Kidney (tissue), 14 donors: Measurements from ENCODE around the gene EPB41L3. TPM values are rescaled to one million over a fixed set of nuclear protein-coding genes. Genes with fewer than 3 reads are reported as not detected.

ENCODE experiments used
- DNase-seq, 5 donors: peaks; one replicate each; pipeline ENCODE4 v3.0.0-alpha.2; 2013 to 2020
- FAIRE-seq: peaks from 2 replicates; lab custom pipeline; 2012; peaks lifted over from hg19 to GRCh38; lab: Jason Lieb, UNC
- H3K27ac ChIP-seq, 2 donors: one replicate each; pipeline ENCODE4 v1.7.0; 2013; ENCODE audit warnings: low read depth in 2 of 2, low read length in 2 of 2, inconsistent platforms in 1 of 2
- H3K27me3 ChIP-seq: one replicate; pipeline ENCODE4 v1.7.1; 2013; ENCODE audit warnings: low read length, inconsistent platforms; ENCODE audit not compliant: control insufficient read depth, insufficient read depth
- H3K36me3 ChIP-seq, 3 donors: one replicate each; pipeline versions ENCODE4 v1.7.0 to v1.7.1; 2013; ENCODE audit warnings: low read length in 3 of 3, control low read depth in 1 of 3, inconsistent platforms in 1 of 3; ENCODE audit not compliant: insufficient read depth in 3 of 3, control insufficient read depth in 2 of 3
- H3K4me1 ChIP-seq, 3 donors: one replicate each; pipeline versions ENCODE4 v1.7.0 to v1.7.1; 2013; ENCODE audit warnings: low read length in 3 of 3, inconsistent platforms in 1 of 3, low read depth in 1 of 3; ENCODE audit not compliant: control insufficient read depth in 2 of 3, insufficient read depth in 2 of 3
- H3K4me3 ChIP-seq, 3 donors: one replicate each; pipeline versions ENCODE4 v1.7.0 to v1.8.1; 2013; ENCODE audit warnings: low read length in 3 of 3, control low read depth in 1 of 3, inconsistent platforms in 1 of 3
- H3K9ac ChIP-seq, 3 donors: one replicate each; pipeline versions ENCODE4 v1.7.0 to v1.7.1; 2013; ENCODE audit warnings: low read length in 3 of 3, control low read depth in 1 of 3, inconsistent platforms in 1 of 3
- H3K9me3 ChIP-seq, 3 donors: one replicate each; pipeline versions ENCODE4 v1.7.0 to v1.7.1; 2013; ENCODE audit warnings: low read length in 3 of 3, control low read depth in 1 of 3, inconsistent platforms in 1 of 3; ENCODE audit not compliant: control insufficient read depth in 2 of 3, insufficient read depth in 1 of 3
- intact Hi-C: fragments of 100-400 bp; cut with DNase I; formaldehyde crosslinking; loops from one replicate; pipeline ENCODE4 v1.11.1; 2022
- polyA plus RNA-seq: library from polyadenylated mRNA; stranded (reverse); fragments of 350-450 nt; fragmentation: Illumina TruSeq; extraction: RNeasy Lipid Tissue Mini Kit (QIAGEN cat#74804); gene quantifications from one replicate; pipeline ENCODE4 v1.2.3, GENCODE V29; 2014; ENCODE audit warnings: low read depth, low replicate concordance; ENCODE audit not compliant: insufficient read depth
- total RNA-seq: library from RNA; stranded (reverse); fragmentation: NEBNext Ultra II Directional; extraction: Animal tissue kit (Norgen Biotek cat#: 25700); gene quantifications from one replicate; pipeline ENCODE4 v1.2.1, GENCODE V29; 2021
- TF ChIP-seq, protein P1 (sequence below): IDR thresholded peaks from 3 replicates; pipeline ENCODE4 v1.5.1; 2012; ENCODE audit warnings: mild to moderate bottlenecking, moderate library complexity, borderline replicate concordance; ENCODE audit not compliant: insufficient read depth; ENCODE audit errors: extremely low read depth
- donor health status: control.
- donor health status: control.
- donor health status: control.
- donor health status: control.
- donor health status: control.
- donor health status: DM: yes; HTN: yes; CAD: no.
- donor health status: Normal renal cell carcinoma (clear cell type).

Gene EPB41L3
- total and polyA plus RNA-seq, 2 donors from 2014 or later, result 35.3 to 44.6 TPM

DNA sequence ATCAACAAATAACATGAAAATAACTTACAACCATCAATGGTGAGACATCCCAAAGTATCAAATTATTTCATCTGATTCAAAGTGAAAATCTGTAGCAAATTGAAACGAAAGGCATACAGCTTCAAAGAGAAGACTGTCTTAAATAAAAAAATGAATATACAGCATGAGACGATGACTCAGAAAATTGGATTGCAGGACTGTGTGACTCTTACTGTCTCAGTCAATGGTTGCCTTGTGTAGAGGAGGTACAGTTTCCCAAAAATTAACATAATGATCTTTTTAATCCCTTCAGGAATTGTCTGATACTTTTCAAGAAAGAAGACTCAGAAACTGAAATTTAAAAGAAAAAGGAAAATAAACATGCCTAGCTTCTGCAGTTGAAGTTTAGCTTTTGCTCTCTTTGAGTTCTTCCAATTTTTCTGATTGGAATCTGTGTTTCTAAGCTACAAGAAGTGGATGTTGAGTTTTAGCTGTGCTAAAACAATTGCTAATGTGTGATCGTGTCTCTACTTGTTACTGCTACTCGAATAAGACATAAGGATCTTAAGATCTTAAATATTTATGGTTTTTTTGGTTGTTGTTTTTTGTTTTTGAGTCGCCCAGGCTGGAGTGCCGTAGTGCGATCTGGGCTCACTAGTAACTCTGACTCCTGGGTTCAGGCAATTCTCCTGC is 41.1 kb upstream of the EPB41L3 start:
- no peaks in the 10 kb centered on the region for H3K36me3 ChIP-seq
- DNase-seq (no peak), FAIRE-seq (no peak)
- no peak overlapping the region for H3K9ac ChIP-seq
- no peaks in the 10 kb centered on the region for H3K4me1 ChIP-seq
- no peaks in the 10 kb centered on the region for H3K27me3 ChIP-seq
- no peak overlapping the region for H3K4me3 ChIP-seq
- TF ChIP-seq, protein P1, sequence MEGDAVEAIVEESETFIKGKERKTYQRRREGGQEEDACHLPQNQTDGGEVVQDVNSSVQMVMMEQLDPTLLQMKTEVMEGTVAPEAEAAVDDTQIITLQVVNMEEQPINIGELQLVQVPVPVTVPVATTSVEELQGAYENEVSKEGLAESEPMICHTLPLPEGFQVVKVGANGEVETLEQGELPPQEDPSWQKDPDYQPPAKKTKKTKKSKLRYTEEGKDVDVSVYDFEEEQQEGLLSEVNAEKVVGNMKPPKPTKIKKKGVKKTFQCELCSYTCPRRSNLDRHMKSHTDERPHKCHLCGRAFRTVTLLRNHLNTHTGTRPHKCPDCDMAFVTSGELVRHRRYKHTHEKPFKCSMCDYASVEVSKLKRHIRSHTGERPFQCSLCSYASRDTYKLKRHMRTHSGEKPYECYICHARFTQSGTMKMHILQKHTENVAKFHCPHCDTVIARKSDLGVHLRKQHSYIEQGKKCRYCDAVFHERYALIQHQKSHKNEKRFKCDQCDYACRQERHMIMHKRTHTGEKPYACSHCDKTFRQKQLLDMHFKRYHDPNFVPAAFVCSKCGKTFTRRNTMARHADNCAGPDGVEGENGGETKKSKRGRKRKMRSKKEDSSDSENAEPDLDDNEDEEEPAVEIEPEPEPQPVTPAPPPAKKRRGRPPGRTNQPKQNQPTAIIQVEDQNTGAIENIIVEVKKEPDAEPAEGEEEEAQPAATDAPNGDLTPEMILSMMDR, result no peak
- no peak overlapping the region for H3K27ac ChIP-seq
- intact Hi-C loops, result no loop called here
- no peaks in the 10 kb centered on the region for H3K9me3 ChIP-seq

DNA sequence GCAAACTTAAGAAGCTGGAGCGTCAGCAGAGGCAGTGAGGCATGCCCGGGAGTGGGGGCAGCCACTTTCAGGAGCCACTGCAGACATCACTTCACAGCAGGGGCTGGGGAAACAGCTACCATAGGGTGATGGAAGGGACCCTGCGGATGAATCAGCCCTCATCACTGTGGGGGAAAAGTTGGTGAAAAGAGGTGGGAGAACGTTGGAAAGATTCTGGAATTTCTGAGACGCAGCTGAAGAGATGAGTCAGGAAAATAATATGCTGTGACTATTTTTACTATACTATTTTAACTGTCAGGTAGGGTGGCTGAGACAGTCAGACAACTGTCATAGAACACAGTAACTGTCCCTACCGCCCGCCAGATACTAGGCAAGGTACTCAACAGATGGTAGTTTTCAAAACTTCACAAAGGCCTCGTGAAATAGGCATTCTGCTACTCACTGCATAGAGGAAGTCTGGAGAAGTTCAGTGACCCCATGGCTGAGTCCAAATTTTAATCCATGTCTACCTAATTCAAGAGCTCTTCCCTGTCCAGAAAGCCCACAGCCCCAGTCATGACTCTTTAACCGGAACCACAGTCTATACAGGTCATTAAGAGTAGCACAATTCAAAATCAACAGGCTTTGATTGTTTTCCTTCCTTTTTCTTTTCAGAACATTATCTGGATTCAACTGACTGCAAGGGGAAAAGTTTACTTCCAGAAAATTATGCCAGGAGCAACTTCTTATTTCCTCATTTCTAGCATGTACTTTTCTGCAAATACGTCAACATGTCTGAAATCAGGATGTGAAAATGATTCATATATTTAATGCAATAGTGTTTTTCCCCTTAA is 39.3 kb upstream of the EPB41L3 start:
- Histone ChIP-seq H3K4me1 (no peaks in the 10 kb centered on the region), H3K9me3 (no peaks in the 10 kb centered on the region), H3K27ac (no peak overlapping the region), H3K27me3 (no peaks in the 10 kb centered on the region), H3K9ac (no peak overlapping the region), H3K4me3 (no peak overlapping the region), H3K36me3 (no peaks in the 10 kb centered on the region)
- TF ChIP-seq, protein P1, result no peak
- intact Hi-C loops, result no loop called here
- no peak for FAIRE-seq
- peak in 1 of 5 donors; percentile 34 for DNase-seq

DNA sequence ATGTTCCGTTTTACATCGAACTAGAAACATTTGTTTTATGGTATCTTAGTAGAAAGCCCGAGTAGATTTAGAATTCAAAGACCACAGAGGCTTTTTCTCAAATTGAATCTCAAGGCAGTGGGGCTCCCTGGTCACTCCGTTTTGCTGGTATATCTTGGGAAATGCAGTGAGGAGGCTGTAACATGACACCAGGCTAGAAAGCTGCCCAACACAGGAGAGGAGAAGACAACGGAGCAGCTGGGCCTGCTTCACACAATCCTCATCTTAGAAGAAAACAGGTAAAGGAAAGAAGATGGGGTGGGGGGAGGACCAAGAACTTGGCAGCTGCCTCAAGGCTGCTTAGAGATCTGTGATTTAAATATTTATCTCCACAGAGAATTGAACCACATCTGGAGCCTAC is 38.3 kb upstream of the EPB41L3 start:
- FAIRE-seq (no peak), DNase-seq (peak in 3 of 5 donors; percentile 44 to 71 (median 62))
- Histone ChIP-seq H3K27ac (no peak overlapping the region), H3K9me3 (no peaks in the 10 kb centered on the region), H3K36me3 (no peaks in the 10 kb centered on the region), H3K4me3 (no peak overlapping the region), H3K4me1 (no peaks in the 10 kb centered on the region), H3K27me3 (no peaks in the 10 kb centered on the region), H3K9ac (no peak overlapping the region)
- TF ChIP-seq, protein P1, result no peak
- intact Hi-C loops, result no loop called here
